GM21381 (cell line): ENCODE results near the gene INPP5A.
"Not testable (repeated sequence)": the region's sequence is repeated elsewhere in the genome, so short reads cannot be mapped to it uniquely, and the experiment has no call there.

Experiments
- ATAC-seq: cut with Tn5 transposase; IDR thresholded peaks from one replicate; pipeline ENCODE4 v1.9.1; 2021; ENCODE audit warnings: mild to moderate bottlenecking, moderate library complexity; ENCODE audit not compliant: unreplicated experiment

INPP5A gene

GRCh38 chr10:132546567-132547420 lies 9.2 kb downstream of the INPP5A start:
- ATAC-seq, result no peak

GRCh38 chr10:132547421-132547861 lies 9.9 kb downstream of the INPP5A start:
- ATAC-seq, result no peak

DNA sequence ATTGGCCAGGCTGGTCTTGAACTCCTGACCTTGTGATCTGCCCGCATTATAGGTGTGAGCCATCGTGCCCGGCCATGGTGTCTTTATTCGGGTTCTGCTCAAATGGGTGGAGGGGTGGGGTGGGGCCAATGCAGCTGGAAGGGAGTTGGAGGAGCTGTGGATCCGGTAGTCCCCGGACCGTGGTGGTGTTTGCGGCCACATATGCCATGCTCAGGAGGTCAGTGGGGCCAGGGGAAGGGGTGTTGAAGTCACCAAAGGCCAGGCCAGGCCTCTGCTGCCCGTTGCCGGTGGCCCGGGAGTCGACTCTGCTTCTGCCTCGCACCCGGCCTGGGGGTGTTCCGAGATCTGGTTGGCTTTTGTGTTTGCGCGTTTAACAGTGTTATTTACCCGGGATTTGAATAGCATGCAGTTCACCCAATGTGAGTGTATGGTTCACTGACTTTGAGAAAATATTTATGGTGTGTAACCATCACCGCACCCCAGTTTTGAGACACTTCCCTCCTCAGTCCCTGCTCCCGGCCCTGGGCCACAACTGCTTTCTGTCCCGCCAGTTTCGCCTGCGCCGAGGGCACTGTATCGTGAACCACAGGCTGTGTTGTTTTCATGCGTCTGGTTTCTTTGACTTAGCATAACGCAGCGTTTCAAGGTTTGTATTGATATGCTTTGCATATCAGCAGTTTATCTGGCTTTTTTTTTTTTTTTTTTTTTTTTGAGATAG lies 10.7 kb downstream of the INPP5A start:
- no peak for ATAC-seq

- no peak for ATAC-seq
Measured at GRCh38 chr10:132548869-132549268, 11.3 kb downstream of the INPP5A start.

- ATAC-seq, result no peak
Measured at GRCh38 chr10:132549371-132549770, 11.8 kb downstream of the INPP5A start.

- no peak for ATAC-seq
Measured at GRCh38 chr10:132550366-132551092, 12.9 kb downstream of the INPP5A start.

GRCh38 chr10:132551093-132551807 lies 13.7 kb downstream of the INPP5A start:
- peak; percentile 53 for ATAC-seq

- peak; percentile 15 for ATAC-seq
Measured at GRCh38 chr10:132551808-132552130, 14.2 kb downstream of the INPP5A start.

DNA sequence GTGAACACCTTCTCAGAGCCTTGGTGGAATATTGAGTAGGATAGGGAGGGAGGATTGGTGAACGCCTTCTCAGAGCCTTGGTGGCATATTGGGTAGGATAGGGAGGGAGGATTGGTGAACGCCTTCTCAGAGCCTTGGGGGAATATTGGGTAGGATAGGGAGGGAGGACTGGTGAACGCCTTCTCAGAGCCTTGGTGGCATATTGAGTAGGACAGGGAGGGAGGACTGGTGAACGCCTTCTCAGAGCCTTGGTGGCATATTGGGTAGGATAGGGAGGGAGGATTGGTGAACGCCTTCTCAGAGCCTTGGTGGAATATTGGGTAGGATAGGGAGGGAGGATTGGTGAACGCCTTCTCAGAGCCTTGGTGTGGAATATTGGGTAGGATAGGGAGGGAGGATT lies 15.0 kb downstream of the INPP5A start:
- ATAC-seq, result not testable (repeated sequence)

DNA sequence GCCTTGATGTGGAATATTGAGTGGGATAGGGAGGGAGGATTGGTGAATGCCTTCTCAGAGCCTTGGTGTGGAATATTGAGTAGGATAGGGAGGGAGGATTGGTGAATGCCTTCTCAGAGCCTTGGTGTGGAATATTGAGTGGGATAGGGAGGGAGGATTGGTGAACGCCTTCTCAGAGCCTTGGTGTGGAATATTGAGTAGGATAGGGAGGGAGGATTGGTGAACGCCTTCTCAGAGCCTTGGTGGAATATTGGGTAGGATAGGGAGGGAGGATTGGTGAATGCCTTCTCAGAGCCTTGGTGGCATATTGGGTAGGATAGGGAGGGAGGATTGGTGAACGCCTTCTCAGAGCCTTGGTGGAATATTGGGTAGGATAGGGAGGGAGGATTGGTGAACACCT lies 16.0 kb downstream of the INPP5A start:
- ATAC-seq, result not testable (repeated sequence)

DNA sequence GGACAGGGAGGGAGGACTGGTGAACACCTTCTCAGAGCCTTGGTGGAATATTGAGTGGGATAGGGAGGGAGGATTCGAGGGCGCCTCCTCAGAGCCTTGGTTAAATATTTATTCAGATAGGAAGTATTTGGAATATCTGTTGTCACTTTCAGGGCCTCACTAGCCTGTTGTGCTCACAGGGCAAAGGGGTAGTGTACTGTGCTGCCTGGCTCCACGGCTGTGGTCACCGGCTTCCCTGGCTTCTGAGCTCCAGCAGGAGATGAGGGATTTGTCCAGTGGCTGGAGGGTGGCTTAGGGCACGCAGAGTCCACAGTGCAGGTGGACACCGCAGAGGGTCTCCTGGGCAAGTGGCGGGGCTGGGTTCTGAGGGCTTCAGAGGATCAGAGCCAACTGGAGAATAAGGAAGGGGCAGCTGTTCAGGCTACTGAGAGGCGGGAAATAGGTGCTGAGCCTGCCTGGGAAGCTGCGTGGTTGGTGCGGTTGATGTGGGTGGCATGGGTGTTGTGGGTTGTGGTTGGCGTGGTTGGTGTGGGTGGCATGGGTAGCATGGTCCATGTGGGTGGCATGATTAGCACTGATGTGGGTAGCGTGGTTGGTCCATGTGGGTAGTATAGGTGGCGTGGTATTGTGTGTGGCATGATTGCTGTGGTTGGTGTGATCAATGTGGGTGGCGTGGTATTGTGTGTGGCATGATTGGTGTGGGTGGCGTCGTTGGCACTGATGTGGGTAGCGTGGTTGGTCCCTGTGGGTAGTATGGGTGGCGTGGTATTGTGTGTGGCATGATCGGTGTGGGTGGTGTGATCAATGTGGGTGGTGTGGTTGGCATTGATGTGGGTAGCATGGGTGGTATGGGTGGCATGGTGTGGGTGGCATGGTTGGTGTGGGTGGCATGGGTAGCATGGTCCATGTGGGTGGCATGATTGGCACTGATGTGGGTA lies 16.7 kb downstream of the INPP5A start:
- no peak for ATAC-seq

DNA sequence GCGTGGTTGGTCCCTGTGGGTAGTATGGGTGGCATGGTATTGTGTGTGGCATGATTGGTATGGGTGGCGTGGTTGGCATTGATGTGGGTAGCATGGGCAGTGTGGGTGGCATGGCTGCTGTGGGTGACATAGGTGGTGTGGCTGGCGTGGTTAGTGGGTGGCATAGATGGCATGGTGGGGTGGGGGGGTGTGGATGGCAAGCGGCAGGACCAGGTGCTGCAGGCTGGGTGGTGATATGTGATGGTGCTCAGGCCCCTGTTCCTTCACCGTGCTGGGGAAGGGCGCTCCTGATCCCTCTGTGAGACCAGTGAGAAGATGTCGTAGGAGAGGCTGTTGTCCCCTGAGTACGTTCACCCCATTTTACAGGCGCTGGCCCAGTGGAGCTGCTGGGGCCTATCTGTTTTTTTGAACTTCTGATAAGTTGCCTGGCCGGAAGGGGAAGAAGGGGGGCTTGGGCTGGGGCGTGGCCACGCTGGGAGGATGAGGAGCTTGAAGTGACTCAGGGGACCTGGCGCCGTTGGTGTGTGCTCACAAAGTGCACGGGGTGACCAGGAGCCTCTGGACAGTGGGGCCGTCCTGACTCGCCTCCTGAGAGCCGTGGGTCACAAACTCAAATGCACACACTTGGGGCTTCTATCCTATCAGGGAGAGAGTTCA lies 17.5 kb downstream of the INPP5A start:
- ATAC-seq, result no peak

GRCh38 chr10:132555648-132556575 lies 18.3 kb downstream of the INPP5A start:
- no peak for ATAC-seq

- ATAC-seq, result no peak
Measured at GRCh38 chr10:132556994-132557441, 19.4 kb downstream of the INPP5A start.

DNA sequence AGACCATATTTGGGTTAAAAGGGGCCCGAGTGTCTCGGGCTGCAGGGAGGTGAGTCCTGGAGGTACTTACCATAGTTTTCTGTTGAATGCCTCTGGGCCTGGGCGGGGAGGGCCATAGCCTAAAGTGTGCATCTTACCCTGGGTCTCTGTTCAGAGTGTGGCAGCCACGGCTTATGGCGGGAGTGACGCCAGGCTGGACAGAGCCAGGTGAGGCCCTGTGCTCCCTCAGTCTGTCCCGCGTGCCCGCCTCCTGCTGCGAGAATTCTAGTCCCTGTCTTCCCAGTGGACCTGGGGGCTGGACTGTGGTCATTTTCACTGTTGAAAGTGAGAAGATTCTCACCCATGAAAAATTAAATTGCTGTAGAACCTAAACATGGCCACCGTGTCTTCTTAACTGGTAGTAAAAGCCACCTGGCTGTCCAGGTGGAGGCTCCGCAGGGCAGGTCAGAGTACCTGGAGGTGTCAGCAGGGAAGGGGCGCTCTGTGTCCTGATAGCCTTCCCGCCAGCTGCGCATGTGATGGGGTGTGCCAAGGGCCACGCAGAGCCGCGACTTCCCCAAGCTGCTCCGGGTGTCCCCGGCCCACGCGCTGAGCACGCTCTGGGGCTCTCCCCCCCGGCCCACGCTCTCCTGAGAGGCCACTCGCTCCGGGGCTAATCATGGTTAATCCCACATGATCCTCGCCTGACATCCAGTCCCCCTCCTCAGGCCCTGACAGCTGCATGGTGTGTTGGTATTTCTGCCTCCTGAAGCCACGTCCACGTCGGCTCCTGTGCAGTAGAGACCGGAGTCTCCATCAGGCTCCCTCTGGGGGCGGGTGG lies 20.3 kb downstream of the INPP5A start:
- no peak for ATAC-seq

DNA sequence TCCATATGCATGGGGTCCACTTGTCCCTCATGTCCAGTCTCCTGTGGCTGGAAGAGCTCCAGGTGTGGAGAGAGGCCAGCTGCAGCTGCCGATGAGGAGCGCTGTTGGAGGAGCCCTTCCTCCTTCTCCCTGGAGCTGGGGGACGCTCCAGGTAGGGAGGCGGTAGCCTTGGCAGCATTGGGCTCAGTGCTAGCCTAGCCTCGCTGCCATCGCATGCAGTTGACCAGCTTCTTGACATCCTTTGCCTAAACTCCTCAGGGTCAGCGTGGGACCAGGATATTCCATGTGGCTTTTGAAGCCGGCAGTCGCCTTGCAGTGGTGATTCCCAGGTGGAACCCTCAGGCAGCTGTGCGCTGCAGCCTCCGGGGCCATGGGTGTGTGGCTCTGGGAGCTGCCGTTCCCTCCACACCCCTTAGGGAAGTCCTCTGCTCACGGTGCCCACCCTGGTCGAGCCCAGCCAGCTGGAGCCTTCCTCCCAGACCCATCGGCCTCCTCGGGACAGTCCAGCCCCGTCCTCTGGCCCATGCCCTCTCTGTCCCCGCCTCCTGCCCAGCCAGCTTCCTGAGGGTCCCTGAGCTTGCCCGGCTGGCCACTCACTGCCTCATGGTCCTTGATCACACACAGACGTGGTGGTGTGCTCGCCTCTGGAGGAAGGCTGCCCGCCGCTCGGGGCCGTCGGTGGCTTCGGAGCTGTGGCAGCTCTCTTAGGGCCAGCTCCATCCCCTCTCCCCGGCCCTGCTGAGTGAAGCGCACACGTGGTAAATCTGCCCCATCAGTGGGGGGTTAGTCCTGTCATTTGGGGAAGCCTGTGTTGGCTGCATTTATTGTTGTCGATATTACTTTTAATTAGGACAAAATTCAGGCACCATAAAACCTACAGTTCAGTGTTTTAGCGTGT lies 21.2 kb downstream of the INPP5A start:
- ATAC-seq, result no peak
